ENCODE measurements around the gene RAP1GAP. TPM values are rescaled to one million over a fixed set of nuclear protein-coding genes. Genes with fewer than 3 reads are reported as not detected.

The RAP1GAP gene
- polyA plus RNA-seq, 2 of the 4 experiments (the other 2 are of a cell fraction): 5.4 to 16.7 TPM

DNA sequence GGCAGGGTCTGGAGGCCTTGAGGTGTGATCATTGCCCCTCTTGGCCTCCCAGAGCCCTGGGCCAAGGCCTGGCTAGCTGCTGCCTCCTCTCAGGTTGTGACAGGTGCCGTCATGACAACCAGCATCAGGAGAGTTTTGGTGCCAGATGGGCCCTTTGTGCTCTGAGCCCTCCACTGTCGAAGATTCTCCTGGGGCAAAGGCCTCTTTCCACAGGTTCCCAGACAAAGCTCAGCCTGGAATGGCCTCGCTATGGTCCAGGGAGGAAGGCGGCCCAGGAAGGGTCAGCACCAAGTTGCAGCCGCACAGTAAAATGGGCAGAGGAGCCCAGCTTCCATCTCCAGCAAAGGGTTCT is 81.6 kb downstream of the RAP1GAP start:
- Histone ChIP-seq H3K27ac (peak overlapping the region; percentile 57 to 77; a peak in 5 of 6 replicates), H3K4me3 (no peak overlapping the region), H3K9me3 (no peaks in the 10 kb centered on the region), H3K4me1 (peaks cover 20% of the 10 kb centered on the region), H3K4me2 (peak overlapping the region; percentile 63)
- ATAC-seq (no peak; a peak in 2 of 6 replicates), FAIRE-seq (no peak), DNase-seq (ENCODE audit: low read depth in 1 of 2, low spot score in 1 of 2) (no peak)
- ChIA-PET POLR2A (no interaction called here), CTCF (interaction anchor here (1.5 kb wide), 1 partner anchor 219 kb away, joined by 6 read pairs; no protein-coding TSS in a partner anchor)
- WGBS (ENCODE audit: missing lambda C conversion rate): 96% methylated on average over 3 of the region's 5 CpGs
- TF ChIP-seq CHD4 (IDR thresholded peaks at IDR 0.05; ENCODE audit: borderline replicate concordance) (no peak), JUN (IDR thresholded peaks at IDR 0.05) (no peak), ZNF302 (CRISPR knock-in tag; IDR thresholded peaks at IDR 0.05) (no peak), RCOR1 (IDR thresholded peaks at IDR 0.05; ENCODE audit: low read depth, low read length) (no peak), EP300 (IDR thresholded peaks at IDR 0.05) (no peak), HOXB13 (CRISPR knock-in tag; IDR thresholded peaks at IDR 0.05; ENCODE audit: low read depth) (no peak), CHD2 (IDR thresholded peaks at IDR 0.05; ENCODE audit: low read length, partially characterized antibody) (no peak), HEYL (CRISPR knock-in tag; IDR thresholded peaks at IDR 0.05) (no peak), CBX2 (IDR thresholded peaks at IDR 0.05; ENCODE audit: borderline replicate concordance, low read depth) (no peak), CEBPB (IDR thresholded peaks at IDR 0.05) (no peak), JUNB (IDR thresholded peaks at IDR 0.05) (no peak), ZC3H11A (IDR thresholded peaks at IDR 0.05) (no peak), SREBF2 (IDR thresholded peaks at IDR 0.05) (no peak), KDM5A (IDR thresholded peaks at IDR 0.05) (no peak), TP53 (CRISPR knock-in tag; IDR thresholded peaks at IDR 0.05) (no peak), MAZ (IDR thresholded peaks at IDR 0.05; ENCODE audit: borderline replicate concordance, low read depth, low read length) (no peak)
- TF ChIP-seq, protein P1, sequence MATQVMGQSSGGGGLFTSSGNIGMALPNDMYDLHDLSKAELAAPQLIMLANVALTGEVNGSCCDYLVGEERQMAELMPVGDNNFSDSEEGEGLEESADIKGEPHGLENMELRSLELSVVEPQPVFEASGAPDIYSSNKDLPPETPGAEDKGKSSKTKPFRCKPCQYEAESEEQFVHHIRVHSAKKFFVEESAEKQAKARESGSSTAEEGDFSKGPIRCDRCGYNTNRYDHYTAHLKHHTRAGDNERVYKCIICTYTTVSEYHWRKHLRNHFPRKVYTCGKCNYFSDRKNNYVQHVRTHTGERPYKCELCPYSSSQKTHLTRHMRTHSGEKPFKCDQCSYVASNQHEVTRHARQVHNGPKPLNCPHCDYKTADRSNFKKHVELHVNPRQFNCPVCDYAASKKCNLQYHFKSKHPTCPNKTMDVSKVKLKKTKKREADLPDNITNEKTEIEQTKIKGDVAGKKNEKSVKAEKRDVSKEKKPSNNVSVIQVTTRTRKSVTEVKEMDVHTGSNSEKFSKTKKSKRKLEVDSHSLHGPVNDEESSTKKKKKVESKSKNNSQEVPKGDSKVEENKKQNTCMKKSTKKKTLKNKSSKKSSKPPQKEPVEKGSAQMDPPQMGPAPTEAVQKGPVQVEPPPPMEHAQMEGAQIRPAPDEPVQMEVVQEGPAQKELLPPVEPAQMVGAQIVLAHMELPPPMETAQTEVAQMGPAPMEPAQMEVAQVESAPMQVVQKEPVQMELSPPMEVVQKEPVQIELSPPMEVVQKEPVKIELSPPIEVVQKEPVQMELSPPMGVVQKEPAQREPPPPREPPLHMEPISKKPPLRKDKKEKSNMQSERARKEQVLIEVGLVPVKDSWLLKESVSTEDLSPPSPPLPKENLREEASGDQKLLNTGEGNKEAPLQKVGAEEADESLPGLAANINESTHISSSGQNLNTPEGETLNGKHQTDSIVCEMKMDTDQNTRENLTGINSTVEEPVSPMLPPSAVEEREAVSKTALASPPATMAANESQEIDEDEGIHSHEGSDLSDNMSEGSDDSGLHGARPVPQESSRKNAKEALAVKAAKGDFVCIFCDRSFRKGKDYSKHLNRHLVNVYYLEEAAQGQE (IDR thresholded peaks at IDR 0.05): no peak
- TF ChIP-seq, protein P2, sequence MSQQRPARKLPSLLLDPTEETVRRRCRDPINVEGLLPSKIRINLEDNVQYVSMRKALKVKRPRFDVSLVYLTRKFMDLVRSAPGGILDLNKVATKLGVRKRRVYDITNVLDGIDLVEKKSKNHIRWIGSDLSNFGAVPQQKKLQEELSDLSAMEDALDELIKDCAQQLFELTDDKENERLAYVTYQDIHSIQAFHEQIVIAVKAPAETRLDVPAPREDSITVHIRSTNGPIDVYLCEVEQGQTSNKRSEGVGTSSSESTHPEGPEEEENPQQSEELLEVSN (IDR thresholded peaks at IDR 0.05; ENCODE audit: borderline replicate concordance, low read depth): no peak
- TF ChIP-seq, protein P3, sequence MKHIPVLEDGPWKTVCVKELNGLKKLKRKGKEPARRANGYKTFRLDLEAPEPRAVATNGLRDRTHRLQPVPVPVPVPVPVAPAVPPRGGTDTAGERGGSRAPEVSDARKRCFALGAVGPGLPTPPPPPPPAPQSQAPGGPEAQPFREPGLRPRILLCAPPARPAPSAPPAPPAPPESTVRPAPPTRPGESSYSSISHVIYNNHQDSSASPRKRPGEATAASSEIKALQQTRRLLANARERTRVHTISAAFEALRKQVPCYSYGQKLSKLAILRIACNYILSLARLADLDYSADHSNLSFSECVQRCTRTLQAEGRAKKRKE (CRISPR knock-in tag; IDR thresholded peaks at IDR 0.05; ENCODE audit: low read depth): no peak
- TF ChIP-seq, protein P4, sequence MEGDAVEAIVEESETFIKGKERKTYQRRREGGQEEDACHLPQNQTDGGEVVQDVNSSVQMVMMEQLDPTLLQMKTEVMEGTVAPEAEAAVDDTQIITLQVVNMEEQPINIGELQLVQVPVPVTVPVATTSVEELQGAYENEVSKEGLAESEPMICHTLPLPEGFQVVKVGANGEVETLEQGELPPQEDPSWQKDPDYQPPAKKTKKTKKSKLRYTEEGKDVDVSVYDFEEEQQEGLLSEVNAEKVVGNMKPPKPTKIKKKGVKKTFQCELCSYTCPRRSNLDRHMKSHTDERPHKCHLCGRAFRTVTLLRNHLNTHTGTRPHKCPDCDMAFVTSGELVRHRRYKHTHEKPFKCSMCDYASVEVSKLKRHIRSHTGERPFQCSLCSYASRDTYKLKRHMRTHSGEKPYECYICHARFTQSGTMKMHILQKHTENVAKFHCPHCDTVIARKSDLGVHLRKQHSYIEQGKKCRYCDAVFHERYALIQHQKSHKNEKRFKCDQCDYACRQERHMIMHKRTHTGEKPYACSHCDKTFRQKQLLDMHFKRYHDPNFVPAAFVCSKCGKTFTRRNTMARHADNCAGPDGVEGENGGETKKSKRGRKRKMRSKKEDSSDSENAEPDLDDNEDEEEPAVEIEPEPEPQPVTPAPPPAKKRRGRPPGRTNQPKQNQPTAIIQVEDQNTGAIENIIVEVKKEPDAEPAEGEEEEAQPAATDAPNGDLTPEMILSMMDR (IDR thresholded peaks at IDR 0.05): no peak

All from A549 (cell line).